GM19397 (cell line): ENCODE results near the gene TAF1C.

Experiments
- ATAC-seq: cut with Tn5 transposase; IDR thresholded peaks from one replicate; pipeline ENCODE4 v1.9.1; 2021; ENCODE audit warnings: mild to moderate bottlenecking, moderate library complexity; ENCODE audit not compliant: unreplicated experiment

TAF1C gene

DNA sequence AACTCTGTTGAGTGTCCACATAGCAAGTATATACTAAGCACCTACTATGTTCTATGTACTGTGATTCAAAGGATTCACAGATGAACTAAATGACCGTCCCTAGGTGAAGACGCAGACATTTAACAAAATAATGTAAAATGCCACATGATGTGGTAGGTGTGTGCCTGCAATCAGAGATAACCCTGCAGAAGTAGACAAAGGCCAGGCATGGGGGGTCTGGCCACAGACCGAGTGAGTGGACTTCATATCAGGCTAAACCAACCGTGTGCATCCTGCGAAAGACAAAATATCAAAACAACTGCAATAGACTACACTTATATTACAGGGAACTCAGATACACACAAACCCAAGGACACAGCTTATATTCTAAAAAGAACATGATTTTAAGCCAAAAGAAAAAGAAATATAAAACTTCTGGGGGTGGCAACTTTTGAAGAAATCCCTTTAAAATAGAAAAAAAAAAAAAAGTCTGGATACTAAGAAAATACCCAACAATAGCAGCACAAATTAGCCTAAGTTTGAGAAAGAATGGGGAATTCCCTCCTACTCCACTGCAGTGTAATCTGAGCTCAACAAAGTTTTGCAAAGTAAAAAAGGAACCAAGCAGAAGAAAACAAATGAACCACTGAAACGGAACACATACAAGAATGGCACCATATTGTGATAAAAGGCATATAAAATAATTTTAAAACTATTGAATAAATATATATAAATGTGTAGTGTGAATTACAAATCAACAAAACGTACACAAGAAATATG is 54.2 kb downstream of the TAF1C start:
- ATAC-seq, result no peak

DNA sequence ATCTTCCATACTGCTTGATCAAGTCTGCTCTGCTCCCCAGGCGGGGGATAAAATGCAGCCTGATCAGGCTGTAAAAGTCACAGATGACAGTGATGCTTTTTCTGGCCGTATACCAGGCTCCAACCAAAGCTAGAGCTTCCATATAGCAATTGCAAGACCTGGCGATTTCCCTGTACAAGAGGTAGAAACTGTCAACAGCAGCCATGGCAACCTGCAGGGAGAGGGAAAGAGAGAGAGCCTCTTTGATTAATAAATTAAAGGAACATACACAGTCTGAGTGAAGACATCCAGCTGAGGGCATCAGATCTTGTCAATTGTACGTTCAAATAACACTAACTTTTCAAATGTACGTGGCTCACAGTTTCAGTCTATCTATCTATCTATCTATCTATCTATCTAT is 55.7 kb downstream of the TAF1C start:
- ATAC-seq, result no peak
